PC-9 (cell line): ENCODE data around the gene MINDY4.

ENCODE experiments used
- EZH2 ChIP-seq: fragments of 200-600 bp; sonication (generic); IDR thresholded peaks from 2 replicates; pipeline ENCODE4 v1.8.0; 2017; ENCODE audit warnings: antibody characterized with exemption, low read depth
- TF ChIP-seq, protein P1 (sequence below): fragments of 200-600 bp; sonication (generic); conservative IDR thresholded peaks from 2 replicates; pipeline ENCODE4 v1.6.1; 2017; ENCODE audit warnings: mixed run types, antibody characterized with exemption, mild to moderate bottlenecking, moderate library complexity

DNA sequence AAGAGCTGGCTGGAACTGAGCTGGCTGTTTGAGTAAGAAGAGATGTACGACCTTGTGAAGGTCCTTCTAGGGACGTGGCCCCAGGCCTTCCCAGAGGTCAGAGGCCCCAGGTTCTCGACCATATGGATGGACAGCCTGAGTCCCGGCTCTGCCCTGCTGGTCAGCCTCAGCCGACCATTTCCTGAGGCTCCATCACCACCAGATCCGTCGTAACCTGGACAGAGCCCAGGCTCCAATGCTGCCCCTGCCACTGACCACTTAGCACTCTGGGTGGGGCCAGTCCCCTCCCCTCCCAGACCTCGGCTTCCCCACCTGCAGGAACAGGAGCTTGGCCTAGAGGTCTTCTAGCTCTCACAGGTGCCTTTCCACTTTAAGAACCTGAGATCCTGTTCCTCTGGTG lies 29.9 kb upstream of the MINDY4 start:
- TF ChIP-seq, protein P1, sequence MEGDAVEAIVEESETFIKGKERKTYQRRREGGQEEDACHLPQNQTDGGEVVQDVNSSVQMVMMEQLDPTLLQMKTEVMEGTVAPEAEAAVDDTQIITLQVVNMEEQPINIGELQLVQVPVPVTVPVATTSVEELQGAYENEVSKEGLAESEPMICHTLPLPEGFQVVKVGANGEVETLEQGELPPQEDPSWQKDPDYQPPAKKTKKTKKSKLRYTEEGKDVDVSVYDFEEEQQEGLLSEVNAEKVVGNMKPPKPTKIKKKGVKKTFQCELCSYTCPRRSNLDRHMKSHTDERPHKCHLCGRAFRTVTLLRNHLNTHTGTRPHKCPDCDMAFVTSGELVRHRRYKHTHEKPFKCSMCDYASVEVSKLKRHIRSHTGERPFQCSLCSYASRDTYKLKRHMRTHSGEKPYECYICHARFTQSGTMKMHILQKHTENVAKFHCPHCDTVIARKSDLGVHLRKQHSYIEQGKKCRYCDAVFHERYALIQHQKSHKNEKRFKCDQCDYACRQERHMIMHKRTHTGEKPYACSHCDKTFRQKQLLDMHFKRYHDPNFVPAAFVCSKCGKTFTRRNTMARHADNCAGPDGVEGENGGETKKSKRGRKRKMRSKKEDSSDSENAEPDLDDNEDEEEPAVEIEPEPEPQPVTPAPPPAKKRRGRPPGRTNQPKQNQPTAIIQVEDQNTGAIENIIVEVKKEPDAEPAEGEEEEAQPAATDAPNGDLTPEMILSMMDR = no peak
- no peak for TF ChIP-seq EZH2
